Osteocyte (in vitro differentiated cells): ENCODE measurements around the gene CCDC192. TPM values are rescaled to one million over a fixed set of nuclear protein-coding genes. Genes with fewer than 3 reads are reported as not detected.

Experiments used
- DNase-seq: peaks from one replicate; pipeline ENCODE4 v3.0.0; 2021; ENCODE audit warnings: mixed read lengths; ENCODE audit not compliant: unreplicated experiment; ENCODE audit errors: extremely low spot score
- H3K27ac Mint-ChIP-seq: one replicate; pipeline ENCODE4 v1.8.0; 2021; ENCODE audit warnings: mild to moderate bottlenecking, mixed read lengths; ENCODE audit not compliant: unreplicated experiment
- H3K27me3 Mint-ChIP-seq: one replicate; pipeline ENCODE4 v1.8.0; 2021; ENCODE audit warnings: mixed read lengths; ENCODE audit not compliant: unreplicated experiment
- H3K36me3 Mint-ChIP-seq: one replicate; pipeline ENCODE4 v1.8.0; 2021; ENCODE audit warnings: mixed read lengths; ENCODE audit not compliant: unreplicated experiment
- H3K4me1 Mint-ChIP-seq: one replicate; pipeline ENCODE4 v1.8.0; 2021; ENCODE audit warnings: mixed read lengths; ENCODE audit not compliant: unreplicated experiment
- H3K4me3 Mint-ChIP-seq: one replicate; pipeline ENCODE4 v1.8.0; 2021; ENCODE audit warnings: mild to moderate bottlenecking, moderate library complexity, mixed read lengths; ENCODE audit not compliant: unreplicated experiment
- H3K9me3 Mint-ChIP-seq: one replicate; pipeline ENCODE4 v1.8.0; 2021; ENCODE audit warnings: mixed read lengths; ENCODE audit not compliant: unreplicated experiment
- total RNA-seq: library from RNA; stranded (reverse); gene quantifications from 2 replicates; pipeline ENCODE4 v1.2.1, GENCODE V29; 2021
- TF ChIP-seq, protein P1 (sequence below): fragments of 200-600 bp; sonication (generic); IDR thresholded peaks from 2 replicates; pipeline ENCODE4 v1.5.0; 2021; ENCODE audit warnings: antibody characterized with exemption, mild to moderate bottlenecking, moderate library complexity

Gene CCDC192
- total RNA-seq, 1 donor from 2014 or later: not detected

GRCh38 chr5:127849891-127850290, 146.7 kb downstream of the CCDC192 start:
- H3K36me3 Mint-ChIP-seq: no peaks in the 10 kb centered on the region
- DNase-seq: no peak
- no peak overlapping the region for H3K4me3 Mint-ChIP-seq
- no peaks in the 10 kb centered on the region for H3K4me1 Mint-ChIP-seq
- TF ChIP-seq, protein P1, sequence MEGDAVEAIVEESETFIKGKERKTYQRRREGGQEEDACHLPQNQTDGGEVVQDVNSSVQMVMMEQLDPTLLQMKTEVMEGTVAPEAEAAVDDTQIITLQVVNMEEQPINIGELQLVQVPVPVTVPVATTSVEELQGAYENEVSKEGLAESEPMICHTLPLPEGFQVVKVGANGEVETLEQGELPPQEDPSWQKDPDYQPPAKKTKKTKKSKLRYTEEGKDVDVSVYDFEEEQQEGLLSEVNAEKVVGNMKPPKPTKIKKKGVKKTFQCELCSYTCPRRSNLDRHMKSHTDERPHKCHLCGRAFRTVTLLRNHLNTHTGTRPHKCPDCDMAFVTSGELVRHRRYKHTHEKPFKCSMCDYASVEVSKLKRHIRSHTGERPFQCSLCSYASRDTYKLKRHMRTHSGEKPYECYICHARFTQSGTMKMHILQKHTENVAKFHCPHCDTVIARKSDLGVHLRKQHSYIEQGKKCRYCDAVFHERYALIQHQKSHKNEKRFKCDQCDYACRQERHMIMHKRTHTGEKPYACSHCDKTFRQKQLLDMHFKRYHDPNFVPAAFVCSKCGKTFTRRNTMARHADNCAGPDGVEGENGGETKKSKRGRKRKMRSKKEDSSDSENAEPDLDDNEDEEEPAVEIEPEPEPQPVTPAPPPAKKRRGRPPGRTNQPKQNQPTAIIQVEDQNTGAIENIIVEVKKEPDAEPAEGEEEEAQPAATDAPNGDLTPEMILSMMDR: no peak
- H3K27ac Mint-ChIP-seq: no peak overlapping the region
- H3K9me3 Mint-ChIP-seq: peaks cover 8% of the 10 kb centered on the region
- no peaks in the 10 kb centered on the region for H3K27me3 Mint-ChIP-seq

- Mint-ChIP-seq H3K4me3 (no peak overlapping the region), H3K27me3 (no peaks in the 10 kb centered on the region), H3K9me3 (peaks cover 18% of the 10 kb centered on the region), H3K27ac (no peak overlapping the region), H3K4me1 (no peaks in the 10 kb centered on the region), H3K36me3 (no peaks in the 10 kb centered on the region)
- TF ChIP-seq, protein P1: no peak
- no peak for DNase-seq
These were observed 148.8 kb downstream of the CCDC192 start for GRCh38 chr5:127851964-127852363.

DNA sequence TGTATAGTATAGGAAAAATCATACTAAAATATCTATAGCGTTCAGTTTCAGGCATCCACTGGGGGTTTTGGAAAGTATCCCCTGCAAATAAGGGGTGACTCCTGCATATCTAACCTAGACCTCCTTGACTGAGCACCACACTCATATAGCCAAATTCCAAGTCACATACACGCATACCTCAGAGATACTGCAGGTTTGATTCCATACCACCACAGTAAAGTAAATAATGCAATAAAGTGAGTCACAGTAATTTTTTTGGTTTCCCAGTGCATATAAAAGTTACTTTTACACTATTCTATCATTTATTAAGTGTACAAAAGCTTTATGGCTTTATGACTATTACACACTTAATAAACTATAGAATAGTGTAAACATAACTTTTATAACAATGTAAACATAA, 151.3 kb downstream of the CCDC192 start:
- Mint-ChIP-seq H3K9me3 (peaks cover 17% of the 10 kb centered on the region), H3K4me1 (peaks cover 4% of the 10 kb centered on the region), H3K27ac (no peak overlapping the region), H3K4me3 (no peak overlapping the region), H3K27me3 (peaks cover under 1% of the 10 kb centered on the region), H3K36me3 (peaks cover under 1% of the 10 kb centered on the region)
- DNase-seq: no peak
- TF ChIP-seq, protein P1: no peak

DNA sequence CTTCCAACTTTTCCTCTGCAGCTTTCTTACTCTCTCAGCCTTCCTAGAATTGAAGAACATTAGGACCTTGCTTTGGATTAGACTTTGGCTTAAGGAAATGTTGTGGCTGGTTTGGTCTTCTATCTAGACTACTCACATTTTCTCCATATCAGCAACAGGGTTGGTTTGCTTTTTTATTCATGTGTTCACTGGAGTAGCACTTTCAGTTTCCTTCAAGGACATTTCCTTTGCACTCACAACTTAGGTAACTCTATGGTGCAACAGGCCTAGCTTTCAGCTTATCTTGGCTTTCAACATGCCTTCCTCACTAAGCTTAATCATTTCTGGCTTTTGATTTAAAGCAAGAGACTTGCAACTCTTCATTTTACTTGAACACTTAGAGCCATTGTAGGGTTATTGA, 153.1 kb downstream of the CCDC192 start:
- Mint-ChIP-seq H3K4me1 (peaks cover 4% of the 10 kb centered on the region), H3K27ac (no peak overlapping the region), H3K4me3 (no peak overlapping the region), H3K27me3 (peaks cover 2% of the 10 kb centered on the region), H3K9me3 (peaks cover 21% of the 10 kb centered on the region), H3K36me3 (peaks cover 2% of the 10 kb centered on the region)
- no peak for DNase-seq
- TF ChIP-seq, protein P1: no peak

DNA sequence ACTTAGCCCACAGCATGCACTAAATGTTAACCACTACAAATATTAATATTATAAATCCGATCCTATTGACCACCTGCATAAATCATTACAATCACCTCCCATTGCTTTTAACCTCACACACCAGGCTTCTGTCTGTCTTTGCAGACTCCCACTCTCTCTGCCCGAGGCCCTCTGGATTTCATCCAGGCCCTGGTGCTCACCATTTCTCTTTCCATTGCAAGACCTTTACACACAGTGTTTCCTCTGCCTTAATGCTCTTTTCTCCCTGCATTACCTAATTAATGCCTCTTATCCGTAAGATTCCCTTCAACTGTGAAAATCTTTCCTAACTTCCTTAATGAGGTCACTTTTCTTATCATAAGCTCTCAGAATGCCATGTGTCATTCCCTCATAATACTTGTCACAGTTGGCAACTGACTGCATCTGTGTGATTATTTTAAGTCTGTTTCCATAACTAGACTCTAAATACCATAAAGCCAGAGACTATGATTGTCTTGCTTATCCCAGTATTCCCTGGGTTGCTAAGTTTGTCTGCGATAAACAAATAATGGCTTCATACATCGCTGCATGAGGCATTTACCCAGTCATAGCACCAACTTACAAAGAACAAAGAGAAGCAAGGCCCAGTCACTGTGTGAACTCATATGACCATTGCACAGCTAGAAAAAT, 155.1 kb downstream of the CCDC192 start:
- Mint-ChIP-seq H3K4me1 (peaks cover 4% of the 10 kb centered on the region), H3K36me3 (peaks cover 2% of the 10 kb centered on the region)

More for the DNA sequence above, 155.1 kb downstream of the CCDC192 start:
- no peak overlapping the region for H3K27ac Mint-ChIP-seq
- H3K4me3 Mint-ChIP-seq: no peak overlapping the region
- peaks cover 2% of the 10 kb centered on the region for H3K27me3 Mint-ChIP-seq
- TF ChIP-seq, protein P1: no peak
- peaks cover 21% of the 10 kb centered on the region for H3K9me3 Mint-ChIP-seq
- DNase-seq: no peak
